ENCODE measurements around the gene PRSS2.
"Not testable (repeated sequence)": the region's sequence is repeated elsewhere in the genome, so short reads cannot be mapped to it uniquely, and the experiment has no call there.

PRSS2 gene

DNA sequence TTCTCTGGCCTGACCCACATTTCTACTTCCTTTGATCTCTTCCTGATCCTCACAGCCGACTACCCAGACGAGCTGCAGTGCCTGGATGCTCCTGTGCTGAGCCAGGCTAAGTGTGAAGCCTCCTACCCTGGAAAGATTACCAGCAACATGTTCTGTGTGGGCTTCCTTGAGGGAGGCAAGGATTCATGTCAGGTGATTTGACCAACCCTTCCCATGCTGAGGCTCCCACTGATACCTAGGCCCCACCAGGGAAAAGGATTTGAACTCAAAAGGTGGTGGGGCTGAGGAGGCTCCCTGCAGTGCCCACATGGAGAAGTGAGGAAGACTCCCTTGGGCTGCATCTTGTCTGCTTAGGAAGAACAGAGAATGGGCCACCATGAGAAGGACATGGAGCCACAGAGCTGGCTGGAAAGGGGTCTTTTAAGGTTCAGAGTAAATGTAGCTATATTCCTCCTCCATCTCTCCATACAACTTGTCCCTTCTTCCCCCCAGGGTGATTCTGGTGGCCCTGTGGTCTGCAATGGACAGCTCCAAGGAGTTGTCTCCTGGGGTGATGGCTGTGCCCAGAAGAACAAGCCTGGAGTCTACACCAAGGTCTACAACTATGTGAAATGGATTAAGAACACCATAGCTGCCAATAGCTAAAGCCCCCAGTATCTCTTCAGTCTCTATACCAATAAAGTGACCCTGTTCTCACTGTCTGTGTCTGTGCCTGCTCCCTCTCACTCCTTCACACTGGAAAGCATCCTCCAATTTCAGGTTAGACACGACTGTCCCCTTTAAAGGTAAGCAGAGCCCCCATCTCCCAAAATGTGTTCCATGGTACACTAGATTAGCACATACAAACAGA is 18.2 kb upstream of the PRSS2 start:
- TF ChIP-seq, protein P1, sequence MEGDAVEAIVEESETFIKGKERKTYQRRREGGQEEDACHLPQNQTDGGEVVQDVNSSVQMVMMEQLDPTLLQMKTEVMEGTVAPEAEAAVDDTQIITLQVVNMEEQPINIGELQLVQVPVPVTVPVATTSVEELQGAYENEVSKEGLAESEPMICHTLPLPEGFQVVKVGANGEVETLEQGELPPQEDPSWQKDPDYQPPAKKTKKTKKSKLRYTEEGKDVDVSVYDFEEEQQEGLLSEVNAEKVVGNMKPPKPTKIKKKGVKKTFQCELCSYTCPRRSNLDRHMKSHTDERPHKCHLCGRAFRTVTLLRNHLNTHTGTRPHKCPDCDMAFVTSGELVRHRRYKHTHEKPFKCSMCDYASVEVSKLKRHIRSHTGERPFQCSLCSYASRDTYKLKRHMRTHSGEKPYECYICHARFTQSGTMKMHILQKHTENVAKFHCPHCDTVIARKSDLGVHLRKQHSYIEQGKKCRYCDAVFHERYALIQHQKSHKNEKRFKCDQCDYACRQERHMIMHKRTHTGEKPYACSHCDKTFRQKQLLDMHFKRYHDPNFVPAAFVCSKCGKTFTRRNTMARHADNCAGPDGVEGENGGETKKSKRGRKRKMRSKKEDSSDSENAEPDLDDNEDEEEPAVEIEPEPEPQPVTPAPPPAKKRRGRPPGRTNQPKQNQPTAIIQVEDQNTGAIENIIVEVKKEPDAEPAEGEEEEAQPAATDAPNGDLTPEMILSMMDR (IDR thresholded peaks at IDR 0.05; ENCODE audit: low read depth, low read length, missing control alignments), result no peak
- no peak for DNase-seq (ENCODE audit: low read depth)

DNA sequence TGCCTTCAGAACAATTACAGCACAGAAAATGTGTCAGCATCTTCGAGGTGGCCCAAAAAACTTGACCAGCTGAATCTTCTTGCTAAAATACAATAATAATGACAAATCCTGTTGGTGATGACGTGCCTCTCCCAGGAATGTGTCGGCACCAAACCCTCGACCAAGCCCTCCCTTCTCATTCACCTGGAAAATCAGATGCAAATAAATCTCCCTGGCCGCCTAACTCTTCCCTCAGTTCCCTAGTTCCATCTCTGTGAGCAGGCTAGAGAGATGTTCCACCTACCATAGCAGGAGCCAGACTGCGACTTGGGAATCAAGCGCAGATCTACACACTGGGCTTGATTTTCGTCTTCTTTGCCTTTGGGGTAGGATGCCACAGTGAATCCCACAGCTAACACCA is 17.4 kb upstream of the PRSS2 start:
- no peak for DNase-seq (ENCODE audit: low read depth)
- TF ChIP-seq, protein P1 (IDR thresholded peaks at IDR 0.05; ENCODE audit: low read depth, low read length, missing control alignments), result no peak
- no peak overlapping the region for H3K4me3 ChIP-seq (ENCODE audit: low read depth, low read length)

More for the DNA sequence above, 18.2 kb upstream of the PRSS2 start:
- H3K4me3 ChIP-seq (ENCODE audit: low read depth, low read length), result no peak overlapping the region

DNA sequence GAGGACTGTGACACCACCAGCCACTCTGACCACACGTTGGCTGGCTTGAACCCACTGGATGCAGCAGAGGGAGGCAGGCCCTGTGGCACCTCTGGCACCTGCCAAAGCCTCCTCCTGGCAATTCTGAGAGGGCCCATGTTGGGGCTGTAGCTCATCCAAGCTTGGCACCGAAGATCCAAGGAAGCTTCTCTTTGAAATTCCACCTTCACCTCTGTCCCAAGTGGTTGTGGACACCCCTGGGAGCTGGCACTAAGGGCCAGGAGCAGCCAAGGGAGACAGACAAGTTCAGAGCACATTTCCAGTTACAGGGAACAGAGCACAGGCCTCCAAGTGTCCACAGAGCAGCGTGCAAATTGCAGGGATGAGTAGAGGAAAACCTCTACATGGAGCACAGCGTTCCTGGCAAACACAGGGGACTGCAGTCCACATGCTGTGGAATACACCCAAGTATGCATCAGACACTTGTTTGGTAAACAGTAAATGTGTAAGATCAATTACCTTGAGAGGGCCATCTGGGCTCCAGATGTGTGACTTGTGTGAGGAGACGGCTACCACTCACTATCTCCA is 16.8 kb upstream of the PRSS2 start:
- not testable (repeated sequence) for H3K4me3 ChIP-seq (ENCODE audit: low read depth, low read length); DNase-seq (ENCODE audit: low read depth)

DNA sequence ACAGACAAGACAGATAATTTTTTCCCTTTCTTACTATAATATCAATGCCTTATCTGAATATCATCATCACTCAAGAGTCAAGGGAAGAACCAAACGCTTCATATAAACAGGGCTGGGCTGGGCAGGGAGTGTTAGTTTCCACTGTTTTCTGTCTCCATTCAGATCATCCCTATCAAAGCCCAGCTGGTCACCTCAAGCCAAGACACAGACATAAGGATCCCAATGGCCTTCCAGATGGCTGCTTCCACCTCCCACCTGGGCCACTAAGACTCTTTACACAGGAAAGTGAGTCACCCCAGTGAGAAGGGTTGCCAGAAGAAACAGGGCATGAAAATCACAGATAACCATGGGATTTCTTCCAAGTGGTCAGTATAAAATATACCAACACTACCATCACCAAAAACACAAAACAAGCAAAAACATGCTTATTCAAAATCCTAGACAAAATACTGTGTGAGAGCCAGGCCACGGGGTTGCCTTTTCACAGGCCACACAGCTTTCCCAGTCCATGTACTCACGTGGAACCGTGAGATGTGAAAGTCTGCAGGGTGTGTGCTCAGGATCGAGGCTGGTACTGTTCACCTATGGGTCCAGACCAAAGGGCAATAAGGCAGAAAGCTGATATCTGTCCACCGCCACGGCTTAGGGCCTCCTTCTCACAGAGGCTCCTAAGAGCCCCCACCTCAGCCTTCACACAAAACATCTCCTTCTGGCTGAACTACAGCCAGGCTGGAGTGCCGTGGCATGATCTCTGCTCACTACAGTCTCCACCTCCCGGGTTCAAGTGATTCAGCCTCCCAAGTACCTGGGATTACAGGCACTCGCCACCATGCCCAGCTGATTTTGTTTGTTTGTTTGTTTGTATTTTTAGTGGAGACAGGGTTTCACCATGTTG is 15.8 kb upstream of the PRSS2 start:
- DNase-seq (ENCODE audit: low read depth), result no peak
- TF ChIP-seq, protein P1 (IDR thresholded peaks at IDR 0.05; ENCODE audit: low read depth, low read length, missing control alignments), result no peak
- H3K4me3 ChIP-seq (ENCODE audit: low read depth, low read length), result no peak overlapping the region

DNA sequence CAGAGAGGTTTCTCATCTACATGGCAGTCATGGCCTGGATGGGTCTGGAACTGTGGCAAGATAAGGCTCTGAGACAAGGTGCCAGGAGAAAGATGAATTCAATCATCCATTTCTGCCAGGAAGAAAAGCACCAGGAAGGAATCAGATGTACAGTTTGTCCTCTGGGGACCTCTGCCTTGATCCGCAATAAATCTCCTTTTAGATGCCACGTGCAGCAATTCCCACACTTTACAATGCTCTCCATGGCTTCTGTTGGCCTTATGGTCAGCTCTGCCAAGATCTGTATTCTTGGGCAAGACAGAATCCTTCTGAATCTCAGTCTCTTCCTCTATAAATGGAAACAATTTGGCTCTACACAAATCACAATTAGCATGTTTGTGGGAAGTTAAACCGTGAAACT is 12.5 kb upstream of the PRSS2 start:
- H3K4me3 ChIP-seq (ENCODE audit: low read depth, low read length); DNase-seq (ENCODE audit: low read depth): not testable (repeated sequence)

DNA sequence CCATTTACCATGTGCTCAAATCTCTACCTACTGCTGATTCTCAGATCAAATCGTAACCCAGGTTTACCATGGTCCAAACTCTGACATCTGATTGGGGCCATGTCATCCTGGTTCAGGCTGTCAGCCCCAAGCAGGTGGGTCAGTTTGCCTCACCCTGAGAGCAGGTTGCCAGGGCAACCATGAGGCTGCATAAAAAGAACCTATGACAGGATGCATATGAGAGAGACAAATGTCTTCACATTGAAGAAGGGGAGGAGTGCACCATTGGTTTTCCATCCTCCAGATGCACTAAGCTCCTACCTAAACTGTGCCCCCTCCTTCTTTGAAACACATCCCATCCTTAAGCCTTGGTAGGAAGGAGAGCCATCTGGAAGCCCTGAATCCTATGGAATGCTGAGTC is 11.3 kb upstream of the PRSS2 start:
- TF ChIP-seq, protein P1 (IDR thresholded peaks at IDR 0.05; ENCODE audit: low read depth, low read length, missing control alignments), result no peak
- H3K4me3 ChIP-seq (ENCODE audit: low read depth, low read length), result no peak overlapping the region
- no peak for DNase-seq (ENCODE audit: low read depth)

DNA sequence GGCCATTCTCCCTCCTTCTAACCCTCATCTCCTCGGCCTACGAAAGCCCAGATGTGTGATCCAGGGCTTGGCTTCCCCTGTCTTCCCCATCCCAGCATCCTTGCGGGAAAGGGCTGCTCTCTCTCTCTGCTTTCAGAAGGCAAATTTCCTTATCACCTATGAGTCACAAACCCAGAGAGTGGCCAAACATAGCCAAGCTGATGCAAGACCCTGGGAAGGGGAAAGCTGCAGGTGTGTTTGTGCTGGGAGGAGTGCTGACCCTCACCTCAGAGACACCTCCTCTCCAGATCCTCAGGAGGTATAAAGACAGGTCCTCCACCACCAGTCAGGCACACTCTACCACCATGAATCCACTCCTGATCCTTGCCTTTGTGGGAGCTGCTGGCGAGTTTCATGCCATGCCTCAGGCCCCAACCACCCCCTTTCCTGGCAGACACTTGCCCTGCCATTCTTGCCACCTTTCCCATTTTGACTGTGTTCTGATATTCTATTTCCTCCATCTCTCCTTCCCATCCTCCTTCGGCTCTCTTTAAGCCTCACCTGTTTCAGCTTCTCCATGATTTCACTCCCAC is 10.6 kb upstream of the PRSS2 start:
- TF ChIP-seq, protein P1 (IDR thresholded peaks at IDR 0.05; ENCODE audit: low read depth, low read length, missing control alignments), result no peak
- DNase-seq (ENCODE audit: low read depth), result no peak
- H3K4me3 ChIP-seq (ENCODE audit: low read depth, low read length), result no peak overlapping the region

DNA sequence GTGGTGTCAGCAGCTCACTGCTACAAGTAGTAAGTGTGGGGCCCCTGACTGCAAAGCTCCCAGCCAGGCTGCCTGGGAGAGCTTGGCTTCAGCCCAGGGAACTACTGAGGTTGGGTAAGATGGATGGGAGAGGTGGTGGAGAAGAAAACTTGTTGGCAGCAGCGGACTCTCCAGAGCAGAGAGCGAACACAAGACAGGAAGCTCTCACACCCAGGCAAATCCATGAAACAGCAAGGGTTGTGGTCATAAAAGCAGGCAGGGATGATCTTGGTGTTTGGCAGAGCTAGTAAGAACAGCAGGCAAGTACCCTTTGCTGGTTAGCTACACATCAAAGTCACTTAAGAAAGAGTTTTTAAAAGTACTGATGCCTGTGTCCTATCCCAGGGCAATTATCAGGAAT is 9.2 kb upstream of the PRSS2 start:
- H3K4me3 ChIP-seq (ENCODE audit: low read depth, low read length); DNase-seq (ENCODE audit: low read depth): not testable (repeated sequence)

All from GM12864 (cell line).